Natural killer cell (primary cell): ENCODE results near the gene PLXNC1. TPM values are rescaled to one million over a fixed set of nuclear protein-coding genes. Genes with fewer than 3 reads are reported as not detected.

Source experiments
- ATAC-seq, 3 donors: fragments of 150-1000 bp in 2 of 3; fragments of 200-7000 bp in 1 of 3; cut with Tn5 transposase; 1 replicate in 1 of 3; 2 replicates in 2 of 3; pipeline ENCODE4 v1.10.0; 2021; ENCODE audit warnings: mild to moderate bottlenecking in 2 of 3, moderate library complexity in 2 of 3
- DNase-seq, 2 donors: peaks; one replicate each; pipeline versions ENCODE4 v3.0.0 to v3.0.0-alpha.2; 2013 to 2021; ENCODE audit warnings: mixed read lengths in 1 of 2
- H3K27ac ChIP-seq: one replicate; pipeline ENCODE4 v1.5.1; 2013; ENCODE audit warnings: mild to moderate bottlenecking, low read length
- H3K27me3 ChIP-seq: one replicate; pipeline ENCODE4 v1.6.1; 2013; ENCODE audit warnings: low read length; ENCODE audit not compliant: control insufficient read depth, insufficient read depth
- H3K36me3 ChIP-seq: one replicate; pipeline ENCODE4 v1.6.1; 2013; ENCODE audit warnings: low read length; ENCODE audit not compliant: control insufficient read depth, insufficient read depth
- H3K4me1 ChIP-seq: one replicate; pipeline ENCODE4 v1.6.1; 2013; ENCODE audit warnings: low read length; ENCODE audit not compliant: control insufficient read depth, insufficient read depth
- H3K4me3 ChIP-seq: one replicate; pipeline ENCODE4 v1.5.1; 2013; ENCODE audit warnings: low read length
- H3K9me3 ChIP-seq: one replicate; pipeline ENCODE4 v1.6.1; 2013; ENCODE audit warnings: low read length; ENCODE audit not compliant: control insufficient read depth, insufficient read depth
- H3K27ac Mint-ChIP-seq, 2 donors: one replicate each; pipeline ENCODE4 v1.8.0; 2022; ENCODE audit warnings: mild to moderate bottlenecking in 2 of 2, mixed read lengths in 2 of 2, moderate library complexity in 1 of 2
- H3K27me3 Mint-ChIP-seq, 2 donors: one replicate each; pipeline ENCODE4 v1.8.0; 2022; ENCODE audit warnings: low read depth in 2 of 2, mixed read lengths in 2 of 2
- H3K36me3 Mint-ChIP-seq: one replicate; pipeline ENCODE4 v1.8.0; 2022; ENCODE audit warnings: mixed read lengths
- H3K4me1 Mint-ChIP-seq, 2 donors: one replicate each; pipeline ENCODE4 v1.8.0; 2022; ENCODE audit warnings: mixed read lengths in 2 of 2
- H3K4me3 Mint-ChIP-seq: one replicate; pipeline ENCODE4 v1.8.0; 2022; ENCODE audit warnings: mild to moderate bottlenecking, moderate library complexity, mixed read lengths
- H3K9me3 Mint-ChIP-seq, 2 donors: one replicate each; pipeline ENCODE4 v1.8.0; 2022; ENCODE audit warnings: mixed read lengths in 2 of 2
- WGBS: methylation state at CpG from one replicate; pipeline ENCODE4 v1.1.7; 2013; ENCODE audit warnings: missing lambda C conversion rate; ENCODE audit not compliant: insufficient coverage; 5-methylcytosine and 5-hydroxymethylcytosine counted together
- intact Hi-C: fragments of 100-400 bp; cut with micrococcal nuclease; formaldehyde crosslinking; loops from one replicate; pipeline ENCODE4 v1.14.2; 2022
- total RNA-seq, 4 donors: library from RNA; stranded (reverse); fragments of 120-200 nt in 1 of 4; gene quantifications; one replicate each; pipeline versions ENCODE4 v1.2.3 to v1.2.4, GENCODE V29; 2013 to 2022
- TF ChIP-seq, protein P1 (sequence below): fragments of 200-600 bp; IDR thresholded peaks from one replicate; pipeline ENCODE4 v1.8.0; 2022; ENCODE audit warnings: antibody characterized with exemption

PLXNC1 gene
- total RNA-seq, 3 donors from 2014 or later (not counting 1 experiment from before 2014, with no cell fraction given) = 22.0 to 30.7 (median 26.5) TPM

DNA sequence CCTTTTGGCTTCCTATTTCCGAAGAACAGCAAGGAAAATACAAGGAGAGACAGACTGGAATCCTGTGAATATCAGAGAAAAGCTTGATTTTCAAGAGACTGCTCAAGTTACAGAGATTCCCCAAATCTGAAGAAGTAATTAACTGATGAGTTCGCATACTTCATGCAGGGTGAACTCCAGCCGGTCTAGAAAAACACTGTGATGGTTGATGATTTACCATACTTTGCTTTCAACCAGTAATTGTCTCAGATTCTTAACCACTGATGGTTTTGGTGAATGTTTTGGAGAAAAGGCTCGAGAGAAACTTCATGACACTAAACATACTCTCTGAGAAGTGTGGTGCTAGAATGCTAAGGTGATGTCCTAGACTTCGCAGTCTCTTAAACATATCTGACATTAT, 4.4 kb upstream of the PLXNC1 start:
- no peaks in the 10 kb centered on the region for H3K9me3 ChIP-seq
- H3K36me3 ChIP-seq = no peaks in the 10 kb centered on the region
- H3K27ac ChIP-seq = no peak overlapping the region
- Mint-ChIP-seq H3K36me3 (no peaks in the 10 kb centered on the region), H3K4me3 (no peak overlapping the region), H3K4me1 (peaks cover 0 to 5% of the 10 kb centered on the region in 2 donors), H3K27me3 (peaks cover 6 to 12% of the 10 kb centered on the region in 2 donors), H3K9me3 (no peaks in the 10 kb centered on the region), H3K27ac (no peak overlapping the region)
- H3K4me3 ChIP-seq = no peak overlapping the region
- intact Hi-C loops = no loop called here
- TF ChIP-seq, protein P1, sequence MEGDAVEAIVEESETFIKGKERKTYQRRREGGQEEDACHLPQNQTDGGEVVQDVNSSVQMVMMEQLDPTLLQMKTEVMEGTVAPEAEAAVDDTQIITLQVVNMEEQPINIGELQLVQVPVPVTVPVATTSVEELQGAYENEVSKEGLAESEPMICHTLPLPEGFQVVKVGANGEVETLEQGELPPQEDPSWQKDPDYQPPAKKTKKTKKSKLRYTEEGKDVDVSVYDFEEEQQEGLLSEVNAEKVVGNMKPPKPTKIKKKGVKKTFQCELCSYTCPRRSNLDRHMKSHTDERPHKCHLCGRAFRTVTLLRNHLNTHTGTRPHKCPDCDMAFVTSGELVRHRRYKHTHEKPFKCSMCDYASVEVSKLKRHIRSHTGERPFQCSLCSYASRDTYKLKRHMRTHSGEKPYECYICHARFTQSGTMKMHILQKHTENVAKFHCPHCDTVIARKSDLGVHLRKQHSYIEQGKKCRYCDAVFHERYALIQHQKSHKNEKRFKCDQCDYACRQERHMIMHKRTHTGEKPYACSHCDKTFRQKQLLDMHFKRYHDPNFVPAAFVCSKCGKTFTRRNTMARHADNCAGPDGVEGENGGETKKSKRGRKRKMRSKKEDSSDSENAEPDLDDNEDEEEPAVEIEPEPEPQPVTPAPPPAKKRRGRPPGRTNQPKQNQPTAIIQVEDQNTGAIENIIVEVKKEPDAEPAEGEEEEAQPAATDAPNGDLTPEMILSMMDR = no peak
- ATAC-seq = no peak
- H3K27me3 ChIP-seq = no peaks in the 10 kb centered on the region
- peaks cover 4% of the 10 kb centered on the region for H3K4me1 ChIP-seq
- 93% methylated on average over 3 of the region's 5 CpGs for WGBS
- no peak for DNase-seq

DNA sequence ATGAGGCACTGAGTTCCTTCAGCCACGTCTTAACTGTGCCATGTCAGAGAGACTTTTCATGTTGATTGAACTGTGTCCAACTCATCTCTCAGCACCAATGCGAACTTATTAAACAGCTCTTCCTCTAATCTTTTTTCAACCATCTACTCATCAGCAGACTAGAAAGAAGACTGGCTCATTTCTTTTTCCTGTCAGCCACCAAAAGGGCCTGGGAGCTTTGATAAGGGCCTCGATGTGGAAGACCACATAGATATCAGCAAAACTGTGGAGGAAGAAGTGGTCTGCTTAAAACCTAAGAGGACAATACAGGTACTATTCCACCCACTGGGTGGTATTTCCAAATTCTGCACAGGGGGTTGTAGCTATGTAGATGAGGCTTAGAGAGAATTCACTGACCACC, 3.6 kb upstream of the PLXNC1 start:
- no peak overlapping the region for H3K27ac Mint-ChIP-seq
- 88% methylated on average over 2 of the region's 3 CpGs for WGBS
- TF ChIP-seq, protein P1 = no peak
- H3K27ac ChIP-seq = no peak overlapping the region
- ATAC-seq (no peak), DNase-seq (no peak)
- H3K9me3 ChIP-seq = no peaks in the 10 kb centered on the region
- no peak overlapping the region for H3K4me3 ChIP-seq
- intact Hi-C loops = no loop called here
- H3K9me3 Mint-ChIP-seq = no peaks in the 10 kb centered on the region
- H3K36me3 Mint-ChIP-seq = no peaks in the 10 kb centered on the region
- H3K36me3 ChIP-seq = no peaks in the 10 kb centered on the region
- H3K4me1 Mint-ChIP-seq = peaks cover 0 to 5% of the 10 kb centered on the region in 2 donors
- peaks cover 4% of the 10 kb centered on the region for H3K4me1 ChIP-seq
- H3K4me3 Mint-ChIP-seq = no peak overlapping the region
- H3K27me3 Mint-ChIP-seq = peaks cover 6 to 12% of the 10 kb centered on the region in 2 donors
- H3K27me3 ChIP-seq = no peaks in the 10 kb centered on the region

DNA sequence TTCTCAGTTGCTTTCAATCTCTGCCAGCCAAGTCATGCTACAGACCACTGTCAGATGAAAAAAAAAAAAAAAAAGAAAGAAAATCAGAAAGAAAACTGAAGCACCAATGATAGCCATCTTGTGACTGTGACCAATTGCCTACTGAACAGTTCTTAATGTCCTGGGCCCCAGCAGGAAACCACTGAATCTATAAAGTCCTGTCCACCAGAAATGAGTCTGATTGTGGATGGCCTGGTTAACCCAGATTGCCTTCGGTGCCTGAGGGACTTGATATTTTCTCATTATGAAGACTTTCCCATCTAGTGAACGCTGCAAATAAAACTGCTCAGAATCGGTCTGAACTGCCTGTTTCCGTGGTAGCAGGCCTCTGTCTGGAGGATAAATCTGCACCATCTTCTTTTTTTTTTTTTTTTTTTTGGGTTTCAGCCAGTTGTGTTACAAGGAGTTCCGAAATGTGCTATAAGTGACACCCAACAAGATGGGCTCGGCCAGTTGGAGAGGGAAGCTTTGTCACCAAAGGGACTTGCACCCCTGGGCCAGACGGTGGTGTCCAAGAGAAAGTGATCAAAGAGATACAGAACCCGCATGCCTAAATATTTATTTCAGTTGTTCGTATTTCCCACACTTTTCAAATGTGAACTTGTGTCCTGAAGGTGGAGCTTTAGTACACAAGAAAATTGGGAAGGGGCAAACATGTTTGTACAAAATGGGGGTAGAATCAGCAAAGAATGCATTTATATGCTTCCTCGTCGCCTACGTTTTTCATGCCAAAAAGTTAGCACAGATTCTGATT, 3.0 kb upstream of the PLXNC1 start:
- ATAC-seq = no peak
- TF ChIP-seq, protein P1 = no peak
- peak in 1 of 2 donors; percentile 40 for DNase-seq
- Mint-ChIP-seq H3K36me3 (no peaks in the 10 kb centered on the region), H3K27me3 (peaks cover 6 to 12% of the 10 kb centered on the region in 2 donors), H3K27ac (no peak overlapping the region), H3K4me3 (peak overlapping the region; percentile 40), H3K4me1 (peaks cover 3 to 10% of the 10 kb centered on the region in 2 donors), H3K9me3 (no peaks in the 10 kb centered on the region)
- Histone ChIP-seq H3K27ac (no peak overlapping the region), H3K4me1 (peaks cover 9% of the 10 kb centered on the region), H3K36me3 (no peaks in the 10 kb centered on the region), H3K9me3 (no peaks in the 10 kb centered on the region), H3K4me3 (no peak overlapping the region), H3K27me3 (no peaks in the 10 kb centered on the region)
- WGBS = 54% methylated on average over 12 of the region's 12 CpGs
- intact Hi-C loops = no loop called here
